Tibial nerve (tissue), 3 donors: ENCODE measurements around the gene CPA1.

Experiments
- CTCF ChIP-seq, 5 experiments: fragments of 200-600 bp in 3 of 5; fragments of 450-650 bp in 2 of 5; sonication (generic) in 3 of 5; IDR thresholded peaks; one replicate each; pipeline ENCODE4 v1.5.1; 2016 to 2019; ENCODE audit warnings: antibody characterized with exemption in 5 of 5, mild to moderate bottlenecking in 3 of 5, moderate library complexity in 2 of 5
- POLR2A ChIP-seq, 2 donors: fragments of 450-650 bp; IDR thresholded peaks; one replicate each; pipeline ENCODE4 v1.6.1; 2017; ENCODE audit warnings: antibody characterized with exemption in 2 of 2, mild to moderate bottlenecking in 2 of 2, moderate library complexity in 2 of 2

- no peak for TF ChIP-seq CTCF (IDR thresholded peaks at IDR 0.05)
- TF ChIP-seq POLR2A (IDR thresholded peaks at IDR 0.05): no peak
Measured at GRCh38 chr7:130362251-130362816, 18.0 kb upstream of the CPA1 start.
